ENCODE measurements around the gene TUFT1. TPM values are rescaled to one million over a fixed set of nuclear protein-coding genes. Genes with fewer than 3 reads are reported as not detected.

TUFT1 gene
- total RNA-seq (2021) = 7.7 to 8.6 TPM (median 7.9 TPM) in 3 replicates
- percentile 53 among the genes with signal in this experiment for Bru-seq, nascent RNA
- long read RNA-seq, experiment 1, transcript TUFT1-202 (12 exons, 3,033 nt) = major isoform, 32 of 45 reads
- long read RNA-seq, experiment 1, partial matches to known transcripts = 2 of 45 reads
- long read RNA-seq, experiment 1, other reads (novel, unspliced or antisense) = 8 of 45 reads
- long read RNA-seq, experiment 2, partial matches to known transcripts = 6 of 13 reads
- long read RNA-seq, experiment 2, other reads (novel, unspliced or antisense) = 2 of 13 reads
- long read RNA-seq, experiment 3, partial matches to known transcripts = 0 of 4 reads
- long read RNA-seq, experiment 3, other reads (novel, unspliced or antisense) = 0 of 4 reads

- Mint-ChIP-seq H3K36me3 (peaks cover 27% of the 10 kb centered on the region), H3K27me3 (ENCODE audit: low read depth) (peaks cover 3% of the 10 kb centered on the region; the same call in 1 of the 2 replicates), H3K4me3 (peak within 1 kb of the TSS; percentile 96), H3K9me3 (no peaks in the 10 kb centered on the region), H3K4me1 (peaks cover 16% of the 10 kb centered on the region), H3K27ac (peak within 1 kb of the TSS; percentile 99)
- ChIA-PET CTCF (interaction anchor here (0.5 to 2.7 kb wide), 15 partner anchors 9 to 299 kb away, joined by 3 to 10 read pairs (median 4); partner anchors contain the start of genes C2CD4D and CGN), POLR2A (interaction anchor here (0.6 to 4.5 kb wide), 16 partner anchors 8 to 249 kb away, joined by 3 to 56 read pairs (median 4); partner anchors contain the start of gene CGN)
- ATAC-seq (peak; percentile 93), DNase-seq (ENCODE audit: low spot score) (peak; percentile 99)
- TF ChIP-seq ARID4B (CRISPR knock-in tag; IDR thresholded peaks at IDR 0.05; ENCODE audit: borderline replicate concordance) (no peak), CDX4 (CRISPR knock-in tag; IDR thresholded peaks at IDR 0.05; ENCODE audit: borderline replicate concordance) (no peak), MYBL2 (CRISPR knock-in tag; IDR thresholded peaks at IDR 0.05) (peak; percentile 66; the same call in 1 of the 2 replicates), MAX (CRISPR knock-in tag; IDR thresholded peaks at IDR 0.05) (peak; percentile 56; the same call in 1 of the 2 replicates), TEAD4 (CRISPR knock-in tag; IDR thresholded peaks at IDR 0.05) (no peak), NFYB (CRISPR knock-in tag; conservative IDR thresholded peaks at IDR 0.05; ENCODE audit: low read depth) (no peak), ZNF263 (CRISPR knock-in tag; IDR thresholded peaks at IDR 0.05; ENCODE audit: low read depth) (no peak), SP1 (CRISPR knock-in tag; conservative IDR thresholded peaks at IDR 0.05) (peak; percentile 93), USF1 (CRISPR knock-in tag; IDR thresholded peaks at IDR 0.05) (0 out of 2 replicates have a peak, but pooled peaks have one; percentile 9), CREM (CRISPR knock-in tag; IDR thresholded peaks at IDR 0.05) (no peak; the same call in 1 of the 2 replicates), E2F5 (CRISPR knock-in tag; IDR thresholded peaks at IDR 0.05) (peak; percentile 64; the same call in 1 of the 2 replicates), FOXP1 (CRISPR knock-in tag; IDR thresholded peaks at IDR 0.05; ENCODE audit: borderline replicate concordance) (0 out of 2 replicates have a peak, but pooled peaks have one; percentile 55), IRF1 (CRISPR knock-in tag; IDR thresholded peaks at IDR 0.05) (0 out of 2 replicates have a peak, but pooled peaks have one; percentile 51), E2F1 (CRISPR knock-in tag; IDR thresholded peaks at IDR 0.05) (no peak), NFE2L1 (CRISPR knock-in tag; IDR thresholded peaks at IDR 0.05) (no peak), ZNF232 (CRISPR knock-in tag; IDR thresholded peaks at IDR 0.05) (peak; percentile 9; the same call in 1 of the 2 replicates), ZBTB21 (CRISPR knock-in tag; IDR thresholded peaks at IDR 0.05; ENCODE audit: borderline replicate concordance) (no peak), PREB (CRISPR knock-in tag; IDR thresholded peaks at IDR 0.05; ENCODE audit: borderline replicate concordance) (no peak), GABPB1 (CRISPR knock-in tag; IDR thresholded peaks at IDR 0.05) (peak; percentile 41; the same call in 1 of the 2 replicates)
These were observed at the start of gene TUFT1 for GRCh38 chr1:151540021-151540981. Gene TUFT1 (plus strand): TSS chr1:151540309. CDS start chr1:151540367, 58 bp downstream.

Data from WTC11 (cell line).